Cardiac muscle cell (in vitro differentiated cells and primary cell): ENCODE data around the gene POLA2. TPM values are rescaled to one million over a fixed set of nuclear protein-coding genes. Genes with fewer than 3 reads are reported as not detected.
"Not testable (repeated sequence)": the region's sequence is repeated elsewhere in the genome, so short reads cannot be mapped to it uniquely, and the experiment has no call there.

ENCODE experiments used
- DNase-seq, 2 donors: peaks; one replicate each; pipeline versions ENCODE4 v3.0.0 to v3.0.0-alpha.2; 2010 to 2017; ENCODE audit warnings: low read depth in 1 of 2, low spot score in 1 of 2
- H3K27ac ChIP-seq: fragments of 200-600 bp; sonication (generic); 2 replicates; pipeline ENCODE4 v1.5.1; 2016
- H3K27me3 ChIP-seq: fragments of 200-600 bp; sonication (generic); 2 replicates; pipeline ENCODE4 v1.6.0; 2016; ENCODE audit warnings: control low read depth
- H3K36me3 ChIP-seq: fragments of 200-600 bp; sonication (generic); 2 replicates; pipeline ENCODE4 v1.5.1; 2016; ENCODE audit warnings: control low read depth
- H3K4me1 ChIP-seq: fragments of 200-600 bp; sonication (generic); 2 replicates; pipeline ENCODE4 v1.8.1; 2017; ENCODE audit warnings: low read depth, mild to moderate bottlenecking, mixed run types
- H3K4me3 ChIP-seq: fragments of 200-600 bp; sonication (generic); 2 replicates; pipeline ENCODE4 v1.5.1; 2016; ENCODE audit warnings: mild to moderate bottlenecking
- H3K9me3 ChIP-seq: fragments of 200-600 bp; sonication (generic); 2 replicates; pipeline ENCODE4 v1.5.1; 2017; ENCODE audit warnings: low read depth, mild to moderate bottlenecking, control low read depth
- CTCF ChIP-seq: IDR thresholded peaks from 2 replicates; pipeline ENCODE4 v1.5.1; 2012; ENCODE audit warnings: low read depth, mild to moderate bottlenecking, low read length
- polyA plus RNA-seq: library from polyadenylated mRNA; unstranded; fragments of >200 nt; fragmentation: Nextera tagmentation; extraction: Ambion mirVana; gene quantifications from 2 replicates; pipeline ENCODE4 v1.2.1, GENCODE V29; 2016
- total RNA-seq: library from RNA; depleted of rRNA; stranded (reverse); fragments of >200 nt; gene quantifications from 2 replicates; pipeline ENCODE4 v1.2.3, GENCODE V29; 2016

The POLA2 gene
- total and polyA plus RNA-seq, 2 experiments from 2014 or later = 20.3 to 31.7 TPM

GRCh38 chr11:65227879-65228278 lies 33.9 kb upstream of the POLA2 start:
- Histone ChIP-seq H3K4me1 (no peaks in the 10 kb centered on the region), H3K27me3 (peaks cover 8% of the 10 kb centered on the region), H3K4me3 (no peak overlapping the region), H3K36me3 (no peaks in the 10 kb centered on the region), H3K27ac (no peak overlapping the region), H3K9me3 (no peaks in the 10 kb centered on the region)
- no peak for TF ChIP-seq CTCF
- no peak for DNase-seq

GRCh38 chr11:65236194-65237059 lies 25.3 kb upstream of the POLA2 start:
- Histone ChIP-seq H3K27ac (no peak overlapping the region), H3K9me3 (no peaks in the 10 kb centered on the region), H3K27me3 (no peaks in the 10 kb centered on the region), H3K4me3 (no peak overlapping the region), H3K36me3 (no peaks in the 10 kb centered on the region), H3K4me1 (no peaks in the 10 kb centered on the region)
- no peak for DNase-seq
- no peak for TF ChIP-seq CTCF

- H3K27me3 ChIP-seq, H3K4me3 ChIP-seq, DNase-seq, H3K27ac ChIP-seq, H3K36me3 ChIP-seq, H3K4me1 ChIP-seq, H3K9me3 ChIP-seq: not testable (repeated sequence)
These were observed 23.5 kb upstream of the POLA2 start for GRCh38 chr11:65238302-65238701.

GRCh38 chr11:65241134-65241533 lies 20.6 kb upstream of the POLA2 start:
- TF ChIP-seq CTCF = no peak
- H3K27ac ChIP-seq = no peak overlapping the region

GRCh38 chr11:65241692-65242091 lies 20.1 kb upstream of the POLA2 start:
- TF ChIP-seq CTCF = no peak
- Histone ChIP-seq H3K27ac (no peak overlapping the region), H3K27me3 (no peaks in the 10 kb centered on the region), H3K36me3 (no peaks in the 10 kb centered on the region), H3K4me1 (no peaks in the 10 kb centered on the region), H3K4me3 (no peak overlapping the region), H3K9me3 (no peaks in the 10 kb centered on the region)
- DNase-seq = no peak

More at GRCh38 chr11:65241134-65241533, 20.6 kb upstream of the POLA2 start:
- DNase-seq = no peak
- H3K9me3 ChIP-seq = no peaks in the 10 kb centered on the region
- H3K4me3 ChIP-seq = no peak overlapping the region
- no peaks in the 10 kb centered on the region for H3K27me3 ChIP-seq
- H3K36me3 ChIP-seq = no peaks in the 10 kb centered on the region
- no peaks in the 10 kb centered on the region for H3K4me1 ChIP-seq

- Histone ChIP-seq H3K4me3 (no peak overlapping the region), H3K27ac (no peak overlapping the region), H3K27me3 (no peaks in the 10 kb centered on the region), H3K36me3 (no peaks in the 10 kb centered on the region), H3K9me3 (no peaks in the 10 kb centered on the region), H3K4me1 (no peaks in the 10 kb centered on the region)
- no peak for DNase-seq
- TF ChIP-seq CTCF = no peak
These were observed 19.4 kb upstream of the POLA2 start for GRCh38 chr11:65242389-65242788.
